Liver (tissue), 9 donors: ENCODE measurements around the gene GTPBP6. TPM values are rescaled to one million over a fixed set of nuclear protein-coding genes. Genes with fewer than 3 reads are reported as not detected.

Source experiments
- DNase-seq: peaks from one replicate; pipeline ENCODE4 v3.0.0-alpha.2; 2017; ENCODE audit warnings: low spot score
- H3K27ac ChIP-seq, 2 donors: one replicate each; pipeline ENCODE4 v1.7.0; 2013; ENCODE audit warnings: inconsistent platforms in 2 of 2, low read length in 2 of 2, control low read depth in 1 of 2, low read depth in 1 of 2, mild to moderate bottlenecking in 1 of 2
- H3K27me3 ChIP-seq, 4 donors: one replicate each; pipeline versions ENCODE4 v1.6.1 to v1.7.0; 2013; ENCODE audit warnings: low read length in 3 of 4, inconsistent platforms in 1 of 4, mild to moderate bottlenecking in 1 of 4, moderate library complexity in 1 of 4; ENCODE audit not compliant: control insufficient read depth in 4 of 4, insufficient read depth in 4 of 4
- H3K36me3 ChIP-seq, 4 donors: one replicate each; pipeline versions ENCODE4 v1.6.1 to v1.7.0; 2013; ENCODE audit warnings: low read length in 3 of 4, mild to moderate bottlenecking in 3 of 4, low read depth in 1 of 4, moderate library complexity in 1 of 4; ENCODE audit not compliant: control insufficient read depth in 4 of 4, insufficient read depth in 3 of 4
- H3K4me1 ChIP-seq, 4 donors: one replicate each; pipeline versions ENCODE4 v1.6.1 to v1.7.0; 2013; ENCODE audit warnings: low read length in 3 of 4, mild to moderate bottlenecking in 3 of 4, moderate library complexity in 1 of 4; ENCODE audit not compliant: control insufficient read depth in 4 of 4, insufficient read depth in 4 of 4
- H3K4me3 ChIP-seq, 3 donors: one replicate each; pipeline versions ENCODE4 v1.6.1 to v1.7.0; 2013; ENCODE audit warnings: low read length in 3 of 3, control low read depth in 1 of 3, low read depth in 1 of 3, mild to moderate bottlenecking in 1 of 3
- H3K9ac ChIP-seq, 2 donors: one replicate each; pipeline ENCODE4 v1.7.0; 2013; ENCODE audit warnings: low read length in 2 of 2, mild to moderate bottlenecking in 2 of 2, moderate library complexity in 2 of 2, control low read depth in 1 of 2, low read depth in 1 of 2
- H3K9me3 ChIP-seq, 4 donors: one replicate each; pipeline versions ENCODE4 v1.6.1 to v1.7.0; 2013; ENCODE audit warnings: low read length in 3 of 4; ENCODE audit not compliant: control insufficient read depth in 4 of 4
- ATF3 ChIP-seq: IDR thresholded peaks from 2 replicates; pipeline ENCODE4 v1.6.1; 2016; ENCODE audit warnings: antibody characterized with exemption
- CTCF ChIP-seq: fragments of 150-350 bp; IDR thresholded peaks from 2 replicates; pipeline ENCODE4 v1.5.1; 2017; ENCODE audit warnings: improper control_type of control experiment, low read depth, low read length; ENCODE audit not compliant: missing input control
- EGR1 ChIP-seq, 2 donors: IDR thresholded peaks; 2 replicates each; pipeline ENCODE4 v1.6.1; 2016 to 2018; ENCODE audit warnings: antibody characterized with exemption in 2 of 2, low read depth in 2 of 2
- FOXA1 ChIP-seq: IDR thresholded peaks from 2 replicates; pipeline ENCODE4 v1.6.1; 2016; ENCODE audit warnings: antibody characterized with exemption
- FOXA2 ChIP-seq: IDR thresholded peaks from 2 replicates; pipeline ENCODE4 v1.6.1; 2016; ENCODE audit warnings: antibody characterized with exemption
- GABPA ChIP-seq, 2 donors: IDR thresholded peaks in 1 of 2; conservative IDR thresholded peaks in 1 of 2; 2 replicates each; pipeline ENCODE4 v1.6.1; 2016; ENCODE audit warnings: antibody characterized with exemption in 2 of 2, mild to moderate bottlenecking in 1 of 2, moderate library complexity in 1 of 2
- HNF4A ChIP-seq, 2 donors: conservative IDR thresholded peaks; 2 replicates each; pipeline ENCODE4 v1.6.1; 2016; ENCODE audit warnings: antibody characterized with exemption in 2 of 2, mild to moderate bottlenecking in 2 of 2
- HNF4G ChIP-seq: IDR thresholded peaks from 2 replicates; pipeline ENCODE4 v1.6.1; 2016; ENCODE audit warnings: antibody characterized with exemption
- JUND ChIP-seq, 2 donors: IDR thresholded peaks; 2 replicates each; pipeline ENCODE4 v1.6.1; 2016; ENCODE audit warnings: antibody characterized with exemption in 2 of 2
- MAX ChIP-seq: IDR thresholded peaks from 2 replicates; pipeline ENCODE4 v1.6.1; 2016; ENCODE audit warnings: antibody characterized with exemption
- NR2F2 ChIP-seq: IDR thresholded peaks from 2 replicates; pipeline ENCODE4 v1.6.1; 2016; ENCODE audit warnings: antibody characterized with exemption
- RAD21 ChIP-seq, 2 donors: IDR thresholded peaks; 2 replicates each; pipeline ENCODE4 v1.6.1; 2016; ENCODE audit warnings: antibody characterized with exemption in 2 of 2, mild to moderate bottlenecking in 2 of 2
- REST ChIP-seq: IDR thresholded peaks from 2 replicates; pipeline ENCODE4 v1.6.1; 2016; ENCODE audit warnings: antibody characterized with exemption, mild to moderate bottlenecking
- RXRA ChIP-seq, 2 donors: IDR thresholded peaks; 2 replicates each; pipeline ENCODE4 v1.6.1; 2017 to 2018; ENCODE audit warnings: antibody characterized with exemption in 2 of 2, mild to moderate bottlenecking in 1 of 2
- SP1 ChIP-seq: IDR thresholded peaks from 2 replicates; pipeline ENCODE4 v1.6.1; 2018; ENCODE audit warnings: antibody characterized with exemption, mild to moderate bottlenecking
- TAF1 ChIP-seq: conservative IDR thresholded peaks from 2 replicates; pipeline ENCODE4 v1.6.1; 2016; ENCODE audit warnings: antibody characterized with exemption, mild to moderate bottlenecking
- YY1 ChIP-seq: IDR thresholded peaks from 2 replicates; pipeline ENCODE4 v1.6.1; 2016; ENCODE audit warnings: antibody characterized with exemption, mild to moderate bottlenecking
- ZBTB33 ChIP-seq: IDR thresholded peaks from 2 replicates; pipeline ENCODE4 v1.6.1; 2016; ENCODE audit warnings: antibody characterized with exemption
- WGBS: extraction: QIAGEN DNeasy Blood & Tissue Kit; methylation state at CpG from one replicate; pipeline ENCODE4 v1.1.7; 2013; 5-methylcytosine and 5-hydroxymethylcytosine counted together
- polyA plus RNA-seq, 2 donors: library from polyadenylated mRNA; stranded (reverse) in 1 of 2; unstranded in 1 of 2; fragments of 200-250 nt in 1 of 2; fragments of >200 nt in 1 of 2; fragmentation: Nextera tagmentation in 1 of 2; extraction: Ambion mirVana in 1 of 2; gene quantifications; one replicate each; pipeline versions ENCODE4 v1.2.1 to v1.2.3, GENCODE V29; 2013 to 2015
- total RNA-seq, 2 donors: library from RNA; depleted of rRNA; stranded (reverse); fragments of >200 nt; gene quantifications; one replicate each; pipeline ENCODE4 v1.2.3, GENCODE V29; 2014
- donor health status: healthy.
- donor health status: healthy.
- donor health status: healthy.
- donor health status: healthy.
- donor health status: healthy.

Gene GTPBP6
- total and polyA plus RNA-seq, 4 donors, result 11.3 to 29.2 (median 16.6) TPM

GRCh38 chrX:276581-277201, 41.9 kb downstream of the GTPBP6 start:
- H3K4me3 ChIP-seq, result peak overlapping the region; percentile 72 to 81 (median 73)
- H3K36me3 ChIP-seq, result no peaks in the 10 kb centered on the region
- whole genome bisulfite sequencing, result 6% methylated on average over 49 of the region's 49 CpGs
- H3K27ac ChIP-seq, result peak overlapping the region; percentile 90 to 91
- H3K27me3 ChIP-seq, result no peaks in the 10 kb centered on the region
- DNase-seq, result no peak
- peaks cover 4 to 15% (median 10%) of the 10 kb centered on the region in 4 donors for H3K4me1 ChIP-seq
- TF ChIP-seq REST (peak; percentile 13), RXRA (IDR thresholded peaks at IDR 0.05) (peak in 1 of 2 donors; percentile 34), EGR1 (IDR thresholded peaks at IDR 0.05; ENCODE audit: low read depth in 2 of 2) (no peak)
- peak overlapping the region; percentile 55 to 88 for H3K9ac ChIP-seq
- H3K9me3 ChIP-seq, result no peaks in the 10 kb centered on the region

- DNase-seq, result peak; percentile 66
- H3K4me1 ChIP-seq, result peaks cover 4 to 15% (median 10%) of the 10 kb centered on the region in 4 donors
- H3K27me3 ChIP-seq, result no peaks in the 10 kb centered on the region
- peak overlapping the region; percentile 55 to 88 for H3K9ac ChIP-seq
- WGBS, result 5% methylated on average over 36 of the region's 36 CpGs
- TF ChIP-seq NR2F2 (no peak), JUND (IDR thresholded peaks at IDR 0.05) (no peak), EGR1 (IDR thresholded peaks at IDR 0.05; ENCODE audit: low read depth in 2 of 2) (peak in 1 of 2 donors; percentile 92), REST (peak; percentile 89), FOXA1 (no peak), RAD21 (IDR thresholded peaks at IDR 0.05) (peak; percentile 45 to 57), FOXA2 (no peak), ATF3 (no peak), RXRA (IDR thresholded peaks at IDR 0.05) (peak in 1 of 2 donors; percentile 45), TAF1 (no peak), HNF4A (conservative IDR thresholded peaks at IDR 0.05) (no peak), ZBTB33 (no peak), GABPA (IDR thresholded peaks at IDR 0.05 in 1 of 2, conservative IDR thresholded peaks at IDR 0.05 in 1 of 2) (no peak), MAX (no peak), SP1 (peak; percentile 59), CTCF (peak; percentile 33), YY1 (peak; percentile 30), HNF4G (no peak)
- peak overlapping the region; percentile 90 to 91 for H3K27ac ChIP-seq
- H3K9me3 ChIP-seq, result no peaks in the 10 kb centered on the region
- peak overlapping the region; percentile 72 to 81 (median 73) for H3K4me3 ChIP-seq
- no peaks in the 10 kb centered on the region for H3K36me3 ChIP-seq
Observed at GRCh38 chrX:275967-276580, 42.5 kb downstream of the GTPBP6 start.
